Upper lobe of right lung (tissue), 1 donor: ENCODE data around the gene SOX10. TPM values are rescaled to one million over a fixed set of nuclear protein-coding genes. Genes with fewer than 3 reads are reported as not detected.

Source experiments
- ATAC-seq: fragments of 200-7000 bp; cut with Tn5 transposase; one replicate; pipeline ENCODE4 v1.9.1; 2020; ENCODE audit warnings: mild to moderate bottlenecking, moderate library complexity
- DNase-seq: peaks from one replicate; pipeline ENCODE4 v3.0.0-alpha.2; 2020
- H3K27ac ChIP-seq: fragments of 200-600 bp; one replicate; pipeline ENCODE4 v1.8.0; 2022
- H3K27me3 ChIP-seq: fragments of 200-600 bp; one replicate; pipeline ENCODE4 v1.8.0; 2022; ENCODE audit warnings: mild to moderate bottlenecking
- H3K36me3 ChIP-seq: fragments of 200-600 bp; one replicate; pipeline ENCODE4 v1.8.0; 2022
- H3K4me1 ChIP-seq: fragments of 200-600 bp; one replicate; pipeline ENCODE4 v1.8.0; 2022
- H3K4me3 ChIP-seq: fragments of 200-600 bp; one replicate; pipeline ENCODE4 v1.8.0; 2022; ENCODE audit warnings: mild to moderate bottlenecking
- H3K9me3 ChIP-seq: fragments of 200-600 bp; one replicate; pipeline ENCODE4 v1.8.0; 2022
- CTCF ChIP-seq: fragments of 200-600 bp; IDR thresholded peaks from one replicate; pipeline ENCODE4 v1.8.0; 2022; ENCODE audit warnings: antibody characterized with exemption
- intact Hi-C: fragments of 100-400 bp; cut with DNase I; formaldehyde crosslinking; loops from one replicate; pipeline ENCODE4 v1.11.0; 2022
- total RNA-seq: library from RNA; stranded (reverse); fragmentation: NEBNext Ultra II Directional; extraction: Animal tissue kit (Norgen Biotek cat#: 25700); gene quantifications from one replicate; pipeline ENCODE4 v1.2.1, GENCODE V29; 2021
- donor health status: DM: no; HTN: yes; CAD: no; lungs with severe emphysema.

The SOX10 gene
- total RNA-seq, 1 donor from 2014 or later = not detected

DNA sequence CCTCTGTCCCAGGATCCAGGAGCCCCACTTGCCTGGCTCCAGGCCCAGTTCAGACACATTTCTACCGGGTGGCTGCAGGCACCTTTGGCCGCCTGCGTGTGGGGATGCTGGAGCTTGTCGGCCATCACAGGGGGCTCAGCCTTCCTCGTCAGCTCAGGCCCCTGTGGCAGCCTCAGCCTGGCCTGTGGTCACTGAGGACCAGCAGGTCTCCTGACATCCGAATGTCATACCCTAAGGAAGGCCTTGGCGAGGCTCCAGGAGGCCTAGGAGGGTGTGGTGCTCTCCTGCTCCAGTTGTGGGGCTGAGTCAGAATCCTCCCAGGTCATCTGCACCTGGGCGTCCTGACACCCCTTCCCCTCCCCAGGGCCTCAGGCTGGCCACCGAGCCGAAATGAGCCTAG lies 14.9 kb upstream of the SOX10 start:
- TF ChIP-seq CTCF = no peak
- DNase-seq = no peak
- ATAC-seq = no peak

GRCh38 chr22:37998543-37998942 lies 14.2 kb upstream of the SOX10 start:
- no peak overlapping the region for H3K27ac ChIP-seq
- H3K27me3 ChIP-seq = no peaks in the 10 kb centered on the region
- DNase-seq (no peak), ATAC-seq (no peak)
- no peaks in the 10 kb centered on the region for H3K36me3 ChIP-seq
- H3K4me3 ChIP-seq = no peak overlapping the region
- no peaks in the 10 kb centered on the region for H3K4me1 ChIP-seq
- no peak for TF ChIP-seq CTCF
- intact Hi-C loops = no loop called here
- H3K9me3 ChIP-seq = no peaks in the 10 kb centered on the region

More for the DNA sequence above, 14.9 kb upstream of the SOX10 start:
- no peak overlapping the region for H3K4me3 ChIP-seq
- H3K9me3 ChIP-seq = no peaks in the 10 kb centered on the region
- intact Hi-C loops = no loop called here
- no peaks in the 10 kb centered on the region for H3K36me3 ChIP-seq
- H3K27me3 ChIP-seq = no peaks in the 10 kb centered on the region
- no peaks in the 10 kb centered on the region for H3K4me1 ChIP-seq
- H3K27ac ChIP-seq = no peak overlapping the region

- H3K4me3 ChIP-seq = no peak overlapping the region
- H3K4me1 ChIP-seq = no peaks in the 10 kb centered on the region
- H3K27ac ChIP-seq = no peak overlapping the region
- H3K36me3 ChIP-seq = no peaks in the 10 kb centered on the region
- H3K27me3 ChIP-seq = no peaks in the 10 kb centered on the region
- intact Hi-C loops = no loop called here
- DNase-seq (no peak), ATAC-seq (no peak)
- no peak for TF ChIP-seq CTCF
- H3K9me3 ChIP-seq = no peaks in the 10 kb centered on the region
These were observed 12.3 kb upstream of the SOX10 start for GRCh38 chr22:37996515-37997246.

DNA sequence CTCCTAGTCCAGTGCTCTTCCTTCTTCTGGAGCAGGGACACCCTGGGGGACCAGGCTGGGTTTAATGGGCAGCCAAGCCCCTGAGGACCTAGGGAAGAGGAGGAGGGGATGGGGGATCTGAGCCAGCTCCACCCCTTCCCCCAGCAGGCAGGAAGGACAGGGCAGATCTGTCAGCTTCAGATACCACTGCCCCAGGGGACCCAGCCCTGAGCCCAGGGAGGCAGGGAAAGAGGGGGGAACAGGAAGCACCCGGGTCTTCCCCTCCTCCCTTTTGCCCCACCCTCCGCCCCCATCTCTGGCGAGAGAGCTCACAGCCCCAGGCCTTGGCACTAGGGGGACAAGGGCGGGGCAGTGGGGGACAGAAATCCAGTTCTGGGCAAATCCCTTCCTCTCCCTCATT lies 11.7 kb upstream of the SOX10 start:
- Histone ChIP-seq H3K4me1 (no peaks in the 10 kb centered on the region), H3K27ac (no peak overlapping the region), H3K4me3 (no peak overlapping the region), H3K9me3 (no peaks in the 10 kb centered on the region), H3K27me3 (no peaks in the 10 kb centered on the region), H3K36me3 (no peaks in the 10 kb centered on the region)
- intact Hi-C loops = no loop called here
- DNase-seq = no peak
- ATAC-seq = no peak
- no peak for TF ChIP-seq CTCF

DNA sequence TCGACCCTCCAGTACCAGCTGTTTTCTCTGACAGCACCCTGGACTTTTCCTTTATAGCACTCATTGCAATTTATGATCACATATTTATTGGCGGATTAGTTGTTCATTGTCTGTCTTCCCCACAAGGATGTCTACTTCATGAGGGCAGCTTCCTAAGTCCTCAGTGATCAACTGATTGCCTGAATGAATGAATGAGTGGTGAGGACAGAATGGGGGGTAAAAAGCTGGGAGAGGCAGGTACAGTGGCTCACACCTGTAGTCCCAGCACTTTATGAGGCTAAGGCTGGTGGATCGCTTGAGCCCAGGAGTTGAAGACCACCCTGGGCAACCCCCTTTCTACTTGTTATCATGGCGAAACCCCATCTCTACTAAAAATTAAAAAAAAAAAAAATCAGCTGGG lies 11.1 kb upstream of the SOX10 start:
- H3K4me3 ChIP-seq = no peak overlapping the region
- no peak for ATAC-seq
- TF ChIP-seq CTCF = no peak
- H3K4me1 ChIP-seq = no peaks in the 10 kb centered on the region
- intact Hi-C loops = no loop called here
- H3K27ac ChIP-seq = no peak overlapping the region
- DNase-seq = no peak
- H3K36me3 ChIP-seq = no peaks in the 10 kb centered on the region
- H3K27me3 ChIP-seq = no peaks in the 10 kb centered on the region
- H3K9me3 ChIP-seq = no peaks in the 10 kb centered on the region

DNA sequence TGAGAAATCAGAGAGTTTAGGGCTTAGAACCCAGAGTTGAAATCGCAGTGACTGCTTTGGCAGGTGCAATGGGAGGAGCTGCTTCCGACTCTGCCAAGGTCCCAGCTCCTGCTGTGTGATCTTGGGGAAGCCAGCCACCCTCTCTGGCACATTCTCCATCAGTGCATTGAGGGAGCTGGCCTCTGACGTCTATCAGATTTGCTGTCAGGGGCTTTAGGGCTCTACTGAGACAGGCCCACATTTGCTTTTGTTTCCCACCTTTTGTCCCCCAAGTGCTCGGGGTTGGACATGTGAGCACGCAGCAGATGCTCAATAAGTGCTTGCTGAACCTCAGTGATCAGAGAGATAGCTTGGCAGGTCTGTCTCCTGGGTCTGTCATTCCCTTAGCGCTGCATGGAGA lies 10.6 kb upstream of the SOX10 start:
- Histone ChIP-seq H3K4me3 (no peak overlapping the region), H3K36me3 (no peaks in the 10 kb centered on the region), H3K9me3 (no peaks in the 10 kb centered on the region), H3K4me1 (no peaks in the 10 kb centered on the region), H3K27ac (no peak overlapping the region), H3K27me3 (no peaks in the 10 kb centered on the region)
- ATAC-seq (no peak), DNase-seq (no peak)
- intact Hi-C loops = no loop called here
- no peak for TF ChIP-seq CTCF
